H1 (cell line): ENCODE results near the gene DHRS2.

Experiments
- BCL11A ChIP-seq, 2 experiments: IDR thresholded peaks; one replicate each; pipeline ENCODE4 v1.6.1; 2011; ENCODE audit warnings: low read depth in 2 of 2, low read length in 2 of 2, mild to moderate bottlenecking in 2 of 2
- EGR1 ChIP-seq: IDR thresholded peaks from 2 replicates; pipeline ENCODE4 v1.6.1; 2011; ENCODE audit warnings: low read depth, low read length, borderline replicate concordance
- POLR2A ChIP-seq, 2 experiments: IDR thresholded peaks; 1 replicate in 1 of 2; 2 replicates in 1 of 2; pipeline ENCODE4 v1.6.1; 2011; ENCODE audit warnings: low read depth in 2 of 2, low read length in 2 of 2, mild to moderate bottlenecking in 2 of 2; ENCODE audit errors: control extremely low read depth in 1 of 2
- TAF1 ChIP-seq: IDR thresholded peaks from 2 replicates; pipeline ENCODE4 v1.6.1; 2011; ENCODE audit warnings: mild to moderate bottlenecking, low read depth, low read length
- TEAD4 ChIP-seq: IDR thresholded peaks from 2 replicates; pipeline ENCODE4 v1.6.1; 2012; ENCODE audit warnings: low read depth, low read length, inconsistent platforms, mixed read lengths
- ZNF274 ChIP-seq: IDR thresholded peaks from 2 replicates; pipeline ENCODE4 v1.7.0; 2012; ENCODE audit warnings: low read length, borderline replicate concordance; ENCODE audit errors: extremely low read depth
- TF ChIP-seq, protein P1 (sequence below), 3 experiments: IDR thresholded peaks; 1 replicate in 2 of 3; 2 replicates in 1 of 3; pipeline versions ENCODE4 v1.5.1 to v1.6.1; 2011; ENCODE audit warnings: low read length in 3 of 3, mild to moderate bottlenecking in 3 of 3, inconsistent platforms in 2 of 3, low read depth in 1 of 3, moderate library complexity in 1 of 3; ENCODE audit not compliant: insufficient read depth in 1 of 3; ENCODE audit errors: control extremely low read depth in 1 of 3

DNA sequence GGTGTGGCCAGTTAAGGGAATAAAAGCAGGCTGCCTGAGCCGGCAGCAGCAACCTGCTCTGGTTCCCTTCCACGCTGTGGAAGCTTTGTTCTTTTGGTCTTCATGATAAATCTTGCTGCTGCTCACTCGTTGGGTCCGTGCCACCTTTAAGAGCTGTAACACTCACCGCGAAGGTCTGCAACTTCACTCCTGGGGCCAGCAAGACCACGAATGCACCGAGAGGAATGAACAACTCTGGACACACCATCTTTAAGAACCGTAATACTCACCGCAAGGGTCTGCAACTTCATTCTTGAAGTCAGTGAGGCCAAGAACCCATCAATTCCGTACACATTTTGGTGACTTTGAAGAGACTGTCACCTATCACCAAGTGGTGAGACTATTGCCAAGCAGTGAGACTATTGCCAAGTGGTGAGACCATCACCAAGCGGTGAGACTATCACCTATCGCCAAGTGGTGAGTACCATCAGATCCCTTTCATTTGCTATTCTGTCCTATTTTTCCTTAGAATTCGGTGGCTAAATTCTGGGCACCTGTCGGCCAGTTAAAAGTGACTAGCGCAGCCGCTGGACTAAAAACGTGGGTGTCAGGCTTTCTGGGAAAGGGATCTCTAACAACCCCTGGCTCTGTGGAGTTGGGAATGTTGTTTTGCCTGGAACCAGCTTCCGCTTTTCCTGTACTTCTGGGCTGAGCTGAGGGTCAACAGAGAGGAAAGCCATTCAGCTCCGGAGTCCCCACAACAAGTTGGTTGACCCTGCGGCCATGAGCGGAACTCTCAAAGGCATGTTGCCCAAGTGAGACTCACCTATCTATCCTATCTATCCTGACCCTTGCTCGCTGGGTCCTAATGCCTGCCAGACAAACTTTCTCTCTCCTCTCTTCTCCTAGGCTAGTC, at the start of gene DHRS2:
- no peak for TF ChIP-seq POLR2A (IDR thresholded peaks at IDR 0.05; ENCODE audit: control extremely low read depth in 1 of 2, low read depth in 2 of 2, low read length in 2 of 2)
- TF ChIP-seq, protein P1, sequence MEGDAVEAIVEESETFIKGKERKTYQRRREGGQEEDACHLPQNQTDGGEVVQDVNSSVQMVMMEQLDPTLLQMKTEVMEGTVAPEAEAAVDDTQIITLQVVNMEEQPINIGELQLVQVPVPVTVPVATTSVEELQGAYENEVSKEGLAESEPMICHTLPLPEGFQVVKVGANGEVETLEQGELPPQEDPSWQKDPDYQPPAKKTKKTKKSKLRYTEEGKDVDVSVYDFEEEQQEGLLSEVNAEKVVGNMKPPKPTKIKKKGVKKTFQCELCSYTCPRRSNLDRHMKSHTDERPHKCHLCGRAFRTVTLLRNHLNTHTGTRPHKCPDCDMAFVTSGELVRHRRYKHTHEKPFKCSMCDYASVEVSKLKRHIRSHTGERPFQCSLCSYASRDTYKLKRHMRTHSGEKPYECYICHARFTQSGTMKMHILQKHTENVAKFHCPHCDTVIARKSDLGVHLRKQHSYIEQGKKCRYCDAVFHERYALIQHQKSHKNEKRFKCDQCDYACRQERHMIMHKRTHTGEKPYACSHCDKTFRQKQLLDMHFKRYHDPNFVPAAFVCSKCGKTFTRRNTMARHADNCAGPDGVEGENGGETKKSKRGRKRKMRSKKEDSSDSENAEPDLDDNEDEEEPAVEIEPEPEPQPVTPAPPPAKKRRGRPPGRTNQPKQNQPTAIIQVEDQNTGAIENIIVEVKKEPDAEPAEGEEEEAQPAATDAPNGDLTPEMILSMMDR (IDR thresholded peaks at IDR 0.05; ENCODE audit: control extremely low read depth in 1 of 3, insufficient read depth in 1 of 3, low read depth in 1 of 3, low read length in 3 of 3): no peak
- TF ChIP-seq EGR1: no peak
- no peak for TF ChIP-seq BCL11A (IDR thresholded peaks at IDR 0.05; ENCODE audit: low read depth in 2 of 2, low read length in 2 of 2)
- no peak for TF ChIP-seq TEAD4
- no peak for TF ChIP-seq TAF1
- TF ChIP-seq ZNF274: no peak
